ENCODE results near the gene UBE2M. TPM values are rescaled to one million over a fixed set of nuclear protein-coding genes. Genes with fewer than 3 reads are reported as not detected.

UBE2M gene
- total and polyA plus RNA-seq, 7 experiments from 2014 or later = 7.5 to 92.1 (median 49.3) TPM

GRCh38 chr19:58556622-58557220, 1.7 kb downstream of the UBE2M start:
- Histone ChIP-seq H3K9me3 (ENCODE audit: control insufficient read depth in 2 of 3, low read length in 3 of 3) (no peaks in the 10 kb centered on the region), H3K36me3 (ENCODE audit: control insufficient read depth in 2 of 3, insufficient read depth in 3 of 3, low read length in 3 of 3) (peaks cover 4 to 24% (median 5%) of the 10 kb centered on the region in 3 experiments), H3K27me3 (ENCODE audit: control insufficient read depth in 2 of 2, insufficient read depth in 2 of 2, low read length in 2 of 2) (no peaks in the 10 kb centered on the region), H3K4me3 (ENCODE audit: low read length) (peak overlapping the region; percentile 79), H3K27ac (ENCODE audit: low read depth, low read length) (peak overlapping the region; percentile 97), H3K4me1 (ENCODE audit: control insufficient read depth in 2 of 2, insufficient read depth in 2 of 2, low read length in 2 of 2) (peaks cover 40 to 50% of the 10 kb centered on the region in 2 donors)
- Mint-ChIP-seq H3K27me3 (no peaks in the 10 kb centered on the region), H3K36me3 (peaks cover 8 to 44% (median 23%) of the 10 kb centered on the region in 5 donors), H3K4me3 (peak overlapping the region; percentile 67 to 97 (median 94)), H3K4me1 (peaks cover 24 to 79% (median 72%) of the 10 kb centered on the region in 7 donors), H3K27ac (peak overlapping the region; percentile 80 to 99 (median 96)), H3K9me3 (peaks cover 0 to 2% (median 0%) of the 10 kb centered on the region in 11 donors)
- intact Hi-C loops (cut with micrococcal nuclease) = no loop called here
- POLR2A ChIA-PET = interaction anchor here (0.6 to 1.3 kb wide), 6 partner anchors 9 to 231 kb away, joined by 3 to 5 read pairs (median 4); partner anchors contain the start of genes TRIM28 and ZBTB45
- CTCF ChIA-PET = interaction anchor here (0.6 kb wide), 1 partner anchor 89 kb away, joined by 3 read pairs; no protein-coding TSS in a partner anchor
- no peak for DNase-seq
- ATAC-seq = no peak

GRCh38 chr19:58555920-58556621, 2.3 kb downstream of the UBE2M start:
- Mint-ChIP-seq H3K27ac (peak overlapping the region; percentile 84 to 99 (median 96)), H3K36me3 (peaks cover 8 to 41% (median 23%) of the 10 kb centered on the region in 5 donors), H3K27me3 (no peaks in the 10 kb centered on the region), H3K4me3 (peak overlapping the region; percentile 71 to 97 (median 94)), H3K4me1 (peaks cover 24 to 75% (median 66%) of the 10 kb centered on the region in 7 donors), H3K9me3 (peaks cover 0 to 2% (median 0%) of the 10 kb centered on the region in 11 donors)
- ChIA-PET POLR2A (interaction anchor here (1.2 to 3.3 kb wide), 8 partner anchors 8 to 36 kb away, joined by 3 to 85 read pairs (median 5); partner anchors contain the start of genes MZF1, TRIM28 and ZBTB45), CTCF (interaction anchor here (0.6 to 2.1 kb wide), 4 partner anchors 24 to 89 kb away, joined by 3 to 13 read pairs (median 8); partner anchors contain the start of gene ZBTB45)
- H3K27ac ChIP-seq (ENCODE audit: low read depth, low read length) = peak overlapping the region; percentile 97
- peaks cover 40 to 43% of the 10 kb centered on the region in 2 donors for H3K4me1 ChIP-seq (ENCODE audit: control insufficient read depth in 2 of 2, insufficient read depth in 2 of 2, low read length in 2 of 2)
- no peaks in the 10 kb centered on the region for H3K9me3 ChIP-seq (ENCODE audit: control insufficient read depth in 2 of 3, low read length in 3 of 3)
- ATAC-seq = no peak
- intact Hi-C loops (cut with micrococcal nuclease) = loop anchor here (1.0 kb wide), 2 partner anchors 12 to 37 kb away; partner anchors contain the start of genes TRIM28 (in 2 of the 2) and ZBTB45 (in 2 of the 2)
- peaks cover 4 to 31% (median 5%) of the 10 kb centered on the region in 3 experiments for H3K36me3 ChIP-seq (ENCODE audit: control insufficient read depth in 2 of 3, insufficient read depth in 3 of 3, low read length in 3 of 3)
- H3K4me3 ChIP-seq (ENCODE audit: low read length) = no peak overlapping the region
- H3K27me3 ChIP-seq (ENCODE audit: control insufficient read depth in 2 of 2, insufficient read depth in 2 of 2, low read length in 2 of 2) = no peaks in the 10 kb centered on the region
- DNase-seq = no peak

- ATAC-seq (no peak), DNase-seq (no peak)
- Mint-ChIP-seq H3K36me3 (peaks cover 8 to 43% (median 23%) of the 10 kb centered on the region in 5 donors), H3K27ac (peak overlapping the region; percentile 96 to 100 (median 98)), H3K4me1 (peaks cover 24 to 72% (median 63%) of the 10 kb centered on the region in 7 donors), H3K9me3 (peaks cover 0 to 4% (median 0%) of the 10 kb centered on the region in 11 donors), H3K27me3 (no peaks in the 10 kb centered on the region), H3K4me3 (peak overlapping the region; percentile 93 to 100 (median 96))
- peak overlapping the region; percentile 91 for H3K4me3 ChIP-seq (ENCODE audit: low read length)
- peaks cover 5 to 37% (median 8%) of the 10 kb centered on the region in 3 experiments for H3K36me3 ChIP-seq (ENCODE audit: control insufficient read depth in 2 of 3, insufficient read depth in 3 of 3, low read length in 3 of 3)
- H3K27ac ChIP-seq (ENCODE audit: low read depth, low read length) = peak overlapping the region; percentile 97
- no peaks in the 10 kb centered on the region for H3K27me3 ChIP-seq (ENCODE audit: control insufficient read depth in 2 of 2, insufficient read depth in 2 of 2, low read length in 2 of 2)
- intact Hi-C loops (cut with micrococcal nuclease) = loop anchor here (1.0 kb wide), 2 partner anchors 11 to 36 kb away; partner anchors contain the start of genes TRIM28 (in 2 of the 2) and ZBTB45 (in 2 of the 2)
- ChIA-PET CTCF (interaction anchor here (0.9 to 2.1 kb wide), 4 partner anchors 25 to 56 kb away, joined by 3 to 13 read pairs (median 8); partner anchors contain the start of gene ZBTB45), POLR2A (interaction anchor here (0.6 to 3.3 kb wide), 12 partner anchors 9 to 803 kb away, joined by 3 to 85 read pairs (median 4); partner anchors contain the start of genes MZF1, TRIM28, ZBTB45 and ZNF274)
- peaks cover 40 to 41% of the 10 kb centered on the region in 2 donors for H3K4me1 ChIP-seq (ENCODE audit: control insufficient read depth in 2 of 2, insufficient read depth in 2 of 2, low read length in 2 of 2)
- no peaks in the 10 kb centered on the region for H3K9me3 ChIP-seq (ENCODE audit: control insufficient read depth in 2 of 3, low read length in 3 of 3)
Observed at GRCh38 chr19:58555369-58555885, 3.0 kb downstream of the UBE2M start.

GRCh38 chr19:58554494-58555368, 3.7 kb downstream of the UBE2M start, which contains the start of gene CHMP2A:
TSS of gene CHMP2A (minus strand) at chr19:58555105. CDS start at chr19:58554212, 893 bp downstream.
- Mint-ChIP-seq H3K4me1 (peaks cover 24 to 65% (median 57%) of the 10 kb centered on the region in 7 donors), H3K27me3 (no peaks in the 10 kb centered on the region), H3K36me3 (peaks cover 8 to 47% (median 23%) of the 10 kb centered on the region in 5 donors), H3K27ac (peak within 1 kb of the TSS; percentile 96 to 100 (median 98)), H3K4me3 (peak within 1 kb of the TSS; percentile 93 to 100 (median 96)), H3K9me3 (peaks cover 0 to 4% (median 0%) of the 10 kb centered on the region in 11 donors)
- intact Hi-C loops (cut with micrococcal nuclease) = loop anchor here (1.0 kb wide), 2 partner anchors 10 to 35 kb away; partner anchors contain the start of genes TRIM28 (in 2 of the 2) and ZBTB45 (in 2 of the 2)
- H3K36me3 ChIP-seq (ENCODE audit: control insufficient read depth in 2 of 3, insufficient read depth in 3 of 3, low read length in 3 of 3) = peaks cover 5 to 44% (median 14%) of the 10 kb centered on the region in 3 experiments
- peak within 1 kb of the TSS; percentile 91 for H3K4me3 ChIP-seq (ENCODE audit: low read length)
- no peaks in the 10 kb centered on the region for H3K27me3 ChIP-seq (ENCODE audit: control insufficient read depth in 2 of 2, insufficient read depth in 2 of 2, low read length in 2 of 2)
- peaks cover 34 to 37% of the 10 kb centered on the region in 2 donors for H3K4me1 ChIP-seq (ENCODE audit: control insufficient read depth in 2 of 2, insufficient read depth in 2 of 2, low read length in 2 of 2)
- CTCF ChIA-PET = interaction anchor here (1.0 to 2.1 kb wide), 3 partner anchors 26 to 55 kb away, joined by 3 to 13 read pairs (median 12); partner anchors contain the start of gene ZBTB45
- H3K9me3 ChIP-seq (ENCODE audit: control insufficient read depth in 2 of 3, low read length in 3 of 3) = no peaks in the 10 kb centered on the region
- POLR2A ChIA-PET = interaction anchor here (0.6 to 3.3 kb wide), 17 partner anchors 8 to 802 kb away, joined by 3 to 85 read pairs (median 4); partner anchors contain the start of genes MZF1, TRIM28, ZBTB45 and ZNF274
- peak within 1 kb of the TSS; percentile 97 for H3K27ac ChIP-seq (ENCODE audit: low read depth, low read length)
- peak; percentile 92 to 98 (median 93) for DNase-seq
- peak; percentile 59 for ATAC-seq

GRCh38 chr19:58553799-58554493, 4.5 kb downstream of the UBE2M start:
- peaks cover 0 to 4% (median 0%) of the 10 kb centered on the region in 11 donors for H3K9me3 Mint-ChIP-seq
- no peaks in the 10 kb centered on the region for H3K27me3 Mint-ChIP-seq
- ATAC-seq (no peak), DNase-seq (no peak)
- CTCF ChIA-PET = interaction anchor here (1.7 to 2.1 kb wide), 2 partner anchors 26 to 33 kb away, joined by 12 to 13 read pairs; partner anchors contain the start of gene ZBTB45
- H3K4me3 Mint-ChIP-seq = peak overlapping the region; percentile 93 to 100 (median 96)
- POLR2A ChIA-PET = interaction anchor here (0.8 to 3.3 kb wide), 11 partner anchors 8 to 552 kb away, joined by 3 to 85 read pairs (median 8); partner anchors contain the start of genes MZF1, TRIM28, ZBTB45 and ZNF274
- H3K27me3 ChIP-seq (ENCODE audit: control insufficient read depth in 2 of 2, insufficient read depth in 2 of 2, low read length in 2 of 2) = no peaks in the 10 kb centered on the region
- H3K4me3 ChIP-seq (ENCODE audit: low read length) = peak overlapping the region; percentile 91
- peaks cover 24 to 57% (median 51%) of the 10 kb centered on the region in 7 donors for H3K4me1 Mint-ChIP-seq
- H3K27ac ChIP-seq (ENCODE audit: low read depth, low read length) = peak overlapping the region; percentile 97
- peak overlapping the region; percentile 93 to 100 (median 98) for H3K27ac Mint-ChIP-seq
- peaks cover 5 to 52% (median 20%) of the 10 kb centered on the region in 3 experiments for H3K36me3 ChIP-seq (ENCODE audit: control insufficient read depth in 2 of 3, insufficient read depth in 3 of 3, low read length in 3 of 3)
- intact Hi-C loops (cut with micrococcal nuclease) = no loop called here
- H3K9me3 ChIP-seq (ENCODE audit: control insufficient read depth in 2 of 3, low read length in 3 of 3) = no peaks in the 10 kb centered on the region
- peaks cover 8 to 47% (median 23%) of the 10 kb centered on the region in 5 donors for H3K36me3 Mint-ChIP-seq
- H3K4me1 ChIP-seq (ENCODE audit: control insufficient read depth in 2 of 2, insufficient read depth in 2 of 2, low read length in 2 of 2) = peaks cover 28 to 34% of the 10 kb centered on the region in 2 donors

Measured in naive thymus-derived CD4-positive, alpha-beta T cell (primary cell).